ENCODE measurements around the gene BCAS3.
"Not testable (repeated sequence)": the region's sequence is repeated elsewhere in the genome, so short reads cannot be mapped to it uniquely, and the experiment has no call there.

The BCAS3 gene

GRCh38 chr17:61418449-61418848 lies 740.8 kb downstream of the BCAS3 start:
- DNase-seq = no peak

DNA sequence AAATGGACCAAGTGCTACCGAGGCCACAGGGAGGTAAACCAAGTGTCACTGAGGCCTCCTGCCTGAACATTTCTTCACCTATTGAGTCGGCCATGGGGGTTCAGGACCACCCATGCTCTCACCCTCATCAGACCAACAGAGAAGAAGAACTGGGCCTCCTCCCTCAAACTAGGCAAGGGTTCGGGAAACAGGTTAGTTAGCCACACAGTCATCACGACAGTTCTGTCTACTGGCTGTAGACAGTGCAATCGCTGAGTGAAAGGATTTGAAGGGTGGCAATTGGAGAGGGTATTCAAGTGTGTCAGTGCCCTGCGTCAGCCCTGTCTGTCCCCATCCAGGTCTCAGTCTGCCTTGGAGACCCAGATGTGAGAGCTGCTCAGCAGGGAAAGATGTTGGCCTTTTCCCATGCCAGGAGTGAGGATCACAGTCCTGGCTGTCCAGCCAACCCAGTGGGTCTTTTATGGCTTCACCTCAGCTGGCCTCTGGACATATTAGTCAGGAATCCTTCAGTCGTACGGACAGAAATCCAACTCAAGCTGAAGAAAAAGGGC lies 741.9 kb downstream of the BCAS3 start:
- no peak for DNase-seq

GRCh38 chr17:61420052-61420451 lies 742.4 kb downstream of the BCAS3 start:
- no peak for DNase-seq

DNA sequence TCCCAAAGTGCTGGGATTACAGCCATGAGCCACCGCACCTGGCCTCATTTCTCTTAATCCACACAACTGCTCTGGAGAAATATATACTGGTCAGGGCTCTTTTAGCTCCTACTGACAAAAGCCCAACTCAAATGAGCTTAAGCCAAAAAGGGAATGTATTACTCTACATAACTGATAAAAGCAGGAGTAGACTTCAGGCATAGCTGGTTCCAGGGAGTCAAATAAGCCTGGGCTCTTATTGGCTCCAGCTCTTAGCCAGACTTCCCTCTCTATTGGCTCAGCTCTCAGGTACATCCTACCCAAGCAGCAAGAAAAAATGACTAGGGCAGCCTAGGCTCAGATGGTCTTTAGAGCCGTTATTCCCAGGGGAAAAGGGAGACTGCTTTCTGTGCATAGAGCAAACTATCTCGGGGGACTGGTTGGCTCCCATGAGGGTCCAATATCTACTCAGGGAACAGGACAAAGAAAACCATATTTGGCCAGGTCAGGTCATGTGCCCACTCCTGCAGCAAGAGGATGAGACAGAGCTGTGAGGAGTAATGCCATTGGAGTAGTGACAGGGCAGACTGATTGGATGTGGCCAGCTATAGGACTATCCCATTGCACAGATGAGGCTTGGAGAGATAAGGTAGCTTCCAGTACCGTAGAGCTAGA lies 743.2 kb downstream of the BCAS3 start:
- DNase-seq = no peak

DNA sequence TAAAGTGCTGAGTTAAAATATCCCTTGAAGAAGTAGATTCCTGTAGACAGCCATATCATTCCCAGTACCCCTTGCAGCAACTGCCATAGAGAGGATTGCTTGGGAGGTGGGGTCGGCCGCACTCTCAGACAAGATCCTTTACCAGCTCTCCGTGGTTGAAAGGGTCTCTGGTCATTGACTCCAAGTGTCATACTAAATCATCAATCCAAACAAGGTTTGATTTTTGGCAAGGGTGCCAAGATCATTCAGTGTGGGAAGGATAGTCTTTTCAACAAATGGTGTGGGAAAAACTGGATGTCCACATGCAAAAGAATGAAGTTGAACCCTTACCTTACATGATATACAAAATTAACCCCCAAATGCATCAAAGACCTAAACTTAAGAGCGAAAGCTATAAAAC lies 743.8 kb downstream of the BCAS3 start:
- DNase-seq = no peak

- DNase-seq = no peak
Observed at GRCh38 chr17:61422116-61422799, 744.6 kb downstream of the BCAS3 start.

GRCh38 chr17:61422869-61423268 lies 745.2 kb downstream of the BCAS3 start:
- DNase-seq = no peak

GRCh38 chr17:61423967-61424649 lies 746.5 kb downstream of the BCAS3 start:
- no peak for DNase-seq

DNA sequence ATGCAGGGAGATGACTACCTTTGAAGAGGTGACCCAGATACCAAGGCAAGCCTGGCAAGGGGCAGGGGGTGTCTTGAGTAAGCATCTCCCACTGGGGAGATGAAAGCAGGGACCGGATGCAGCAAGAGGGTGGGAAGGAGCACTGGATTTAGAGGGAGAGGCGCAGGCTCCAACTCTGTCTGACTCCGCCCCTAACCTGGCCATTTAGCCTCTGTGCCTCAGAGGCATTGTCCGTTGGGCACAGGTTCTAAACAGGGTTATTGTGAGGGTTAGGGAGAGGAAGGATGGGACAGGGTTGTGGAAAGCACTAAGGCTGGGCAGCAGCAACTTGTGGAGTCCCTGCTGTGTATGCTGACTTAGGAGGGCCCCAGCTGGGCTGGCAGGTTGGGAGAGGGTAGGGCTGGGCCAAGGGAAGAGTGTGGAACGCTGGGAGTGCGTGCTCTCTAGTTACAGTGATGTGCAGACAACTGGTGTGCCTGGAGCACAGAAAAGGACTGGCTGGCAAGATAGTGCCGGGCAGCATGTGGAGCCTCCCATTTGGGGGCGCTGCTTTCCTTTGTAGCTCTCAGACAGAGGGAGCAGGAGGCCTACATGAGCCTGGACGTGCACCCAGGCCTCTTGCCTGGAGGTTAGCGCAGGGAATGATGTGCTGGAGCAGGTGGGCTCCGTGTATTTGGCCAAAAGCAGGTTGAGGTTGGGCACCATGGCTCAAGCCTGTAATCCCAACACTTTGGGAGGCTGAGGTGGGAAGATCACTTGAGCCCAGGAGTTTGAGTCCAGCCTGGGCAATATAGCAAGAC lies 748.2 kb downstream of the BCAS3 start:
- DNase-seq = no peak

GRCh38 chr17:61426482-61427304 lies 749.0 kb downstream of the BCAS3 start:
- no peak for DNase-seq

DNA sequence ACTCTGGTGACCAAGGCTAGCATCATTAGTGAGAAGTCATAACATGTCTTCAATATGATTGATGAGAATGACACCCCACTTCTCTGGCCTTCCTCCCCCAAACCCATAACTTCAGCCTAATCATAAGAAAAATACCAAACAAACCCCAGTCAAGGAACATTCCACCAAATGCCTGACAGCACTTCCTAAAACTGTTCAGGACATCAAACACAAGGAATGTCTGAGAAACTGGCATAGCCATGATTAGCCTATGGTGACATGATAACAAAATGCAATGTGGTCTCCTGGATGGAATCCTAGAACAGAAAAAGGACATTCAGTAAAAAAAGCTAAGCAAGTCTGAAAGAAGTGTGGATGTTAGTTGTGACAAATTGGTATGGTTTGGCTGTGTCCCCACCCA lies 749.9 kb downstream of the BCAS3 start:
- DNase-seq = no peak

DNA sequence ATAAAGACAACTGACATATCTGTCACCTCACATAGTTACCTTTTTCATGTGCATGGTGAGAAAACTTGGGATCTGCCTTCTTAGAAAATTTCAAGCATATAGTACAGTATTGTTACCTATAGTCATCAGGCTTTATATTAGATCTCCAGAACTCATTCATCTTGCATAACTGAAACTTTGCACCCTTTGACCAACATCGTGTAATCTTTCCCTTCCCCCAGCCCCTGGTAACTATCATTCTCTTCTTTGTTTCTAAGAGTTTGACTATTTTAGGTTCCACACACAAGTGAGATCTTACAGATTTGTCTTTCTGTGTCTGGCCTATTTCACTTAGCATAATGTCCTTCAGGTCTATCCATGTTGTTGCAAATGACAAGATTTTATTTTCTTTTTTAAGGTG lies 751.6 kb downstream of the BCAS3 start:
- no peak for DNase-seq

DNA sequence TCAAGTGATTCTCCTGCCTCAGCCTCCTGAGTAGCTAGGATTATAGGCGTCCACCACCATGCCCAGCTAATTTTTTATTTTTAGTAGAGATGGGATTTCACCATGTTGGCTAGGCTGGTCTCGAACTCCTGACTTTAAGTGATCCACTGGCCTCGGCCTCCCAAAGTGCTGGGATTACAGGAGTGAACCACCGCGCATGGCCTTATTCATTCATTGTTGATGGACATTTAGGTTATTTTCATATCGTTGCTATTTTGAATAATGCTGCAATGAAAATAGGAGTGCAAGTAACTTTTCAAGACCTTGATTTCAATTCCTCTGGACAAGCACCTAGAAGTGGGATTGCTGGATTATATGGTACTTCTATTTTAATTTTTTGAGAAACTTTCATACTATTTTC lies 752.2 kb downstream of the BCAS3 start:
- not testable (repeated sequence) for DNase-seq

DNA sequence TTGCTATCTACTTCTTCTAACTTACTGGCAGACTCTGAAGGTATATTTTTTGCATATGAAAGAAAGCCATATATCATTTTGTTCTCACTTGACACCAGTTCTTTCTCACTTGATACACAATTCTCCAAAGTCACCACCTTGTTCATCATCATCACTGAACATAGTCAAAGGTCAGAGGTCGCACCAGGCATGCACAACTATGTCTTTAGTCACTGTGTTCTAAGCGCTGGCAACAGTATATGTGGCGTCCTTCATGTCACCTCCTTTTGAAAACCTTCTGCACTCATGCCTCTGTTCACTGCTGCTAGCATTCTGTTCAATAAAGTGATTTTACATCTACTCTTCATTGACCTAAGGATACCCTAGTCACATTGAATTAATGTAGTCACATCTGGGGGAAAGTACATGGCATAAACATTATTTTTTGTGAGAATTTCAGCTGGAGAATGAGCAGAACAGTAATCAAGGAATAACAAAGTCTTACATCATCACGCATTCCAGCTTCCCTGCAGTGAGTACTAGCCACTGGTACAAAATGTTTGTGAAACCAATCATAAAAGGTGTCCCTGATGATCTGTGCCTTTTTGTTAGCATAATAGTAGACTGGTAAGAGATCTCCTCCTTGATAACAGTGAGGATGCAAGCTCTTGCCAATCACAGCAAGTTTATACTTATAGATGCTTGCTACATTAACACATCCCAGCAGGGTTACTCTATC lies 754.1 kb downstream of the BCAS3 start:
- no peak for DNase-seq

- DNase-seq = no peak
Observed at GRCh38 chr17:61436273-61436672, 758.6 kb downstream of the BCAS3 start.

- no peak for DNase-seq
Observed at GRCh38 chr17:61436995-61437704, 759.5 kb downstream of the BCAS3 start.

- DNase-seq = no peak
Observed at GRCh38 chr17:61440697-61441096, 763.0 kb downstream of the BCAS3 start.

DNA sequence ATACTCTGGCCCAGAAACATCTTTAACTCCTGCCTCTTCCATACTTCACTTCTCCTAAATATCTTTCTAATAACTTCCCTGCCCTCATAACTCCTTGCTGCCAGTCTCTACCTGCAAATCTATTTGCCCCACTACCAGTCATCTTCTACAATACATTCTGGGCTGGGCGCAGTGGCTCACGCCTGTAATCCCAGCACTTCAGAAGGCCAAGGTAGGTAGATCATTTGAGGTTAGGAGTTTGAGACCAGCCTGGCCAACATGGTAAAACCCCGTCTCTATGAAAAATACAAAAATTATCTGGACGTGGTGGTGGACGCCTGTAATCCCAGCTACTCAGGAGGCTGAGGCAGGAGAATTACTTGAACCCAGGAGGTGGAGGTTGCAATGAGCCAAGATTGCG lies 763.9 kb downstream of the BCAS3 start:
- DNase-seq = not testable (repeated sequence)

- DNase-seq = no peak
Observed at GRCh38 chr17:61442136-61442775, 764.6 kb downstream of the BCAS3 start.
